ENCODE data around the gene PTPRD.

- TF ChIP-seq, protein P1, sequence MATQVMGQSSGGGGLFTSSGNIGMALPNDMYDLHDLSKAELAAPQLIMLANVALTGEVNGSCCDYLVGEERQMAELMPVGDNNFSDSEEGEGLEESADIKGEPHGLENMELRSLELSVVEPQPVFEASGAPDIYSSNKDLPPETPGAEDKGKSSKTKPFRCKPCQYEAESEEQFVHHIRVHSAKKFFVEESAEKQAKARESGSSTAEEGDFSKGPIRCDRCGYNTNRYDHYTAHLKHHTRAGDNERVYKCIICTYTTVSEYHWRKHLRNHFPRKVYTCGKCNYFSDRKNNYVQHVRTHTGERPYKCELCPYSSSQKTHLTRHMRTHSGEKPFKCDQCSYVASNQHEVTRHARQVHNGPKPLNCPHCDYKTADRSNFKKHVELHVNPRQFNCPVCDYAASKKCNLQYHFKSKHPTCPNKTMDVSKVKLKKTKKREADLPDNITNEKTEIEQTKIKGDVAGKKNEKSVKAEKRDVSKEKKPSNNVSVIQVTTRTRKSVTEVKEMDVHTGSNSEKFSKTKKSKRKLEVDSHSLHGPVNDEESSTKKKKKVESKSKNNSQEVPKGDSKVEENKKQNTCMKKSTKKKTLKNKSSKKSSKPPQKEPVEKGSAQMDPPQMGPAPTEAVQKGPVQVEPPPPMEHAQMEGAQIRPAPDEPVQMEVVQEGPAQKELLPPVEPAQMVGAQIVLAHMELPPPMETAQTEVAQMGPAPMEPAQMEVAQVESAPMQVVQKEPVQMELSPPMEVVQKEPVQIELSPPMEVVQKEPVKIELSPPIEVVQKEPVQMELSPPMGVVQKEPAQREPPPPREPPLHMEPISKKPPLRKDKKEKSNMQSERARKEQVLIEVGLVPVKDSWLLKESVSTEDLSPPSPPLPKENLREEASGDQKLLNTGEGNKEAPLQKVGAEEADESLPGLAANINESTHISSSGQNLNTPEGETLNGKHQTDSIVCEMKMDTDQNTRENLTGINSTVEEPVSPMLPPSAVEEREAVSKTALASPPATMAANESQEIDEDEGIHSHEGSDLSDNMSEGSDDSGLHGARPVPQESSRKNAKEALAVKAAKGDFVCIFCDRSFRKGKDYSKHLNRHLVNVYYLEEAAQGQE (tag by site-specific recombination; IDR thresholded peaks at IDR 0.05): no peak
- TF ChIP-seq ZNF274 (IDR thresholded peaks at IDR 0.05; ENCODE audit: low read length) (no peak), ZNF274 (tag by site-specific recombination; IDR thresholded peaks at IDR 0.05; ENCODE audit: borderline replicate concordance) (no peak), ZNF19 (tag by site-specific recombination; IDR thresholded peaks at IDR 0.05; ENCODE audit: low read depth) (no peak), PRDM10 (tag by site-specific recombination; IDR thresholded peaks at IDR 0.05) (no peak)
These were observed 1741.4 kb downstream of the PTPRD start for GRCh38 chr9:8871396-8871795.
